HCT116 (cell line): Measurements from ENCODE around the gene NFATC2IP. TPM values are rescaled to one million over a fixed set of nuclear protein-coding genes. Genes with fewer than 3 reads are reported as not detected.
"Not testable (repeated sequence)": the region's sequence is repeated elsewhere in the genome, so short reads cannot be mapped to it uniquely, and the experiment has no call there.

Experiments used
- ATAC-seq: fragments of 200-7000 bp; cut with Tn5 transposase; 2 replicates; pipeline ENCODE4 v1.9.1; 2020; ENCODE audit warnings: mild to moderate bottlenecking, moderate library complexity
- BruUV-seq: library from RNA; stranded (reverse); fragments of 400-500 nt; replicated peaks from 2 replicates; lab custom pipeline; 2021; lab: Mats Ljungman, UMichigan
- CTCF ChIA-PET: fragments of 300-600 bp; sonication (Branson Sonifier 250); formaldehyde crosslinking; loops from one replicate; lab custom pipeline; 2021; ENCODE audit warnings: antibody characterized with exemption; lab: Charles Lee
- POLR2A ChIA-PET: fragments of 300-600, 350-600 bp; sonication (Branson Sonifier 250); formaldehyde crosslinking; loops from one replicate; lab custom pipeline; 2021; ENCODE audit warnings: antibody characterized with exemption; lab: Charles Lee
- RAD21 ChIA-PET, 2 experiments: fragments of 300-600 bp; sonication (Branson Sonifier 250); formaldehyde crosslinking; loops; one replicate each; lab custom pipeline; 2023; ENCODE audit warnings: low total read pairs in 2 of 2; ENCODE audit not compliant: uncharacterized antibody in 2 of 2, unreplicated experiment in 2 of 2, low non-redundant PET in 1 of 2; lab: Charles Lee
- DNase-seq: peaks from one replicate; pipeline ENCODE4 v3.0.0-alpha.2; 2010; ENCODE audit warnings: low read depth, low spot score
- H2AFZ ChIP-seq: fragments of 200-600 bp; shearing (Covaris generic), sonication (generic); 2 replicates; pipeline ENCODE4 v1.6.1; 2017; ENCODE audit warnings: low read depth, mixed run types, mixed read lengths, antibody characterized with exemption, low read length; ENCODE audit not compliant: poor library complexity, severe bottlenecking
- H3K27ac ChIP-seq: 2 replicates; pipeline ENCODE4 v1.5.1; 2012; ENCODE audit warnings: low read depth, low read length
- H3K27me3 ChIP-seq: fragments of 200-600 bp; sonication (generic); 2 replicates; pipeline ENCODE4 v1.6.1; 2016; ENCODE audit warnings: mixed run types, low read length, mixed read lengths; ENCODE audit not compliant: insufficient read depth
- H3K36me3 ChIP-seq, 2 experiments: fragments of 200-500 bp in 1 of 2; fragments of 200-600 bp in 1 of 2; sonication (Bioruptor generic) in 1 of 2; sonication (generic) in 1 of 2; 2 replicates each; pipeline versions ENCODE4 v1.5.1 to v1.6.1; 2014 to 2016; ENCODE audit warnings: low read length in 2 of 2, inconsistent platforms in 1 of 2, mixed read lengths in 1 of 2, mixed run types in 1 of 2; ENCODE audit not compliant: insufficient read depth in 2 of 2, control insufficient read depth in 1 of 2
- H3K4me1 ChIP-seq, 2 experiments: fragments of 200-600 bp in 1 of 2; sonication (generic) in 1 of 2; 2 replicates each; pipeline versions ENCODE4 v1.5.1 to v1.6.1; 2012 to 2017; ENCODE audit warnings: low read length in 2 of 2, inconsistent platforms in 1 of 2, mild to moderate bottlenecking in 1 of 2, mixed read lengths in 1 of 2, mixed run types in 1 of 2, moderate library complexity in 1 of 2; ENCODE audit not compliant: insufficient read depth in 2 of 2, control insufficient read depth in 1 of 2
- H3K4me2 ChIP-seq: fragments of 200-600 bp; sonication (generic); 2 replicates; pipeline ENCODE4 v1.6.1; 2017; ENCODE audit warnings: mixed run types, low read length, mixed read lengths
- H3K4me3 ChIP-seq, 2 experiments: fragments of 200-600 bp in 1 of 2; sonication (generic) in 1 of 2; replicated peaks in 1 of 2; 2 replicates each; pipeline ENCODE4 v1.5.1; 2011 to 2016; ENCODE audit warnings: low read length in 2 of 2, control low read depth in 1 of 2, low read depth in 1 of 2, mild to moderate bottlenecking in 1 of 2, mixed read lengths in 1 of 2, mixed run types in 1 of 2
- H3K79me2 ChIP-seq: fragments of 200-600 bp; sonication (generic); 2 replicates; pipeline ENCODE4 v1.6.1; 2017; ENCODE audit warnings: mild to moderate bottlenecking, mixed run types, low read length, moderate library complexity, mixed read lengths; ENCODE audit not compliant: insufficient read depth
- H3K9ac ChIP-seq: fragments of 200-600 bp; sonication (generic); 2 replicates; pipeline ENCODE4 v1.6.1; 2016; ENCODE audit warnings: low read length, mixed read lengths
- H3K9me2 ChIP-seq: fragments of 200-600 bp; sonication (generic), shearing (Covaris generic); 2 replicates; pipeline ENCODE4 v1.6.1; 2017; ENCODE audit warnings: mixed run types, mild to moderate bottlenecking, moderate library complexity; ENCODE audit not compliant: insufficient read depth
- H3K9me3 ChIP-seq, 2 experiments: fragments of 200-500 bp in 1 of 2; fragments of 200-600 bp in 1 of 2; sonication (Bioruptor generic) in 1 of 2; sonication (generic) in 1 of 2; 2 replicates each; pipeline ENCODE4 v1.6.1; 2014 to 2017; ENCODE audit warnings: low read length in 2 of 2, mixed read lengths in 2 of 2, inconsistent platforms in 1 of 2, low read depth in 1 of 2, mild to moderate bottlenecking in 1 of 2, mixed run types in 1 of 2, moderate library complexity in 1 of 2; ENCODE audit not compliant: control insufficient read depth in 1 of 2, insufficient read depth in 1 of 2
- H4K20me1 ChIP-seq: fragments of 200-600 bp; sonication (generic), shearing (Covaris generic); 2 replicates; pipeline ENCODE4 v1.6.1; 2017; ENCODE audit warnings: mixed run types, mild to moderate bottlenecking, moderate library complexity; ENCODE audit not compliant: insufficient read depth
- ATF3 ChIP-seq: IDR thresholded peaks from 2 replicates; pipeline ENCODE4 v1.6.1; 2012
- EGR1 ChIP-seq: IDR thresholded peaks from 2 replicates; pipeline ENCODE4 v1.6.1; 2012; ENCODE audit warnings: low read depth
- POLR2A ChIP-seq: IDR thresholded peaks from 2 replicates; pipeline ENCODE4 v1.7.0; 2011; ENCODE audit warnings: borderline replicate concordance; ENCODE audit not compliant: insufficient read depth, insufficient read length; ENCODE audit errors: extremely low read depth
- POLR2AphosphoS5 ChIP-seq: IDR thresholded peaks from 2 replicates; pipeline ENCODE4 v1.6.1; 2011; ENCODE audit warnings: mild to moderate bottlenecking, low read depth, low read length, moderate library complexity
- TCF7L2 ChIP-seq: IDR thresholded peaks from 2 replicates; pipeline ENCODE4 v1.7.0; 2011; ENCODE audit warnings: borderline replicate concordance, inconsistent platforms; ENCODE audit not compliant: insufficient read depth, insufficient read length; ENCODE audit errors: extremely low read depth
- YY1 ChIP-seq: IDR thresholded peaks from 2 replicates; pipeline ENCODE4 v1.6.1; 2011; ENCODE audit warnings: low read length, low read depth, moderate library complexity, mild to moderate bottlenecking; ENCODE audit not compliant: insufficient replicate concordance; ENCODE audit errors: extremely low read depth
- ZFX ChIP-seq: fragments of 450-650 bp; IDR thresholded peaks from 2 replicates; pipeline ENCODE4 v1.6.1; 2017
- intact Hi-C: fragments of 100-400 bp; cut with micrococcal nuclease; formaldehyde crosslinking; loops from 2 replicates; pipeline ENCODE4 v1.10.0; 2022
- total RNA-seq: library from RNA; stranded (reverse); gene quantifications from one replicate; pipeline ENCODE4 v1.2.1, GENCODE V29; 2021; ENCODE audit not compliant: unreplicated experiment

Gene NFATC2IP
- total RNA-seq, 1 experiment from 2014 or later, result 41.4 TPM

- Histone ChIP-seq H3K9me2 (no peaks in the 10 kb centered on the region), H3K4me2 (peak overlapping the region; percentile 100), H3K27ac (peak overlapping the region; percentile 98), H3K79me2 (no peaks in the 10 kb centered on the region; the same call in 1 of the 2 replicates), H3K9ac (peak overlapping the region; percentile 79), H3K36me3 (0 out of 4 replicates have a peak, but pooled peaks cover 0 to 3% of the 10 kb centered on the region in 2 experiments), H3K4me3 (peak overlapping the region; percentile 60 to 77), H3K4me1 (peaks cover 7 to 20% of the 10 kb centered on the region in 2 experiments), H2AFZ (no peak overlapping the region), H3K27me3 (no peaks in the 10 kb centered on the region), H4K20me1 (no peaks in the 10 kb centered on the region), H3K9me3 (no peaks in the 10 kb centered on the region)
- ATAC-seq, result peak; percentile 44
- RAD21 ChIA-PET, result interaction anchor here in 1 of 2 experiments (0.7 kb wide), 1 partner anchor 79 kb away, joined by 3 read pairs; no protein-coding TSS in a partner anchor
- TSS peak; percentile 90 for BruUV-seq
- DNase-seq, result peak; percentile 54
- intact Hi-C loops, result no loop called here
- POLR2A ChIA-PET, result interaction anchor here (1.3 to 1.4 kb wide), 2 partner anchors 19 to 62 kb away, joined by 4 to 5 read pairs; partner anchors contain the start of gene SH2B1
- TF ChIP-seq ZFX (peak; percentile 47; the same call in 1 of the 2 replicates), ATF3 (no peak), TCF7L2 (peak; percentile 96), YY1 (peak; percentile 5), POLR2AphosphoS5 (peak; percentile 71), EGR1 (no peak), POLR2A (peak; percentile 63)
- CTCF ChIA-PET, result no interaction called here
Observed at GRCh38 chr16:28925386-28926228, 25.1 kb upstream of the NFATC2IP start.

DNA sequence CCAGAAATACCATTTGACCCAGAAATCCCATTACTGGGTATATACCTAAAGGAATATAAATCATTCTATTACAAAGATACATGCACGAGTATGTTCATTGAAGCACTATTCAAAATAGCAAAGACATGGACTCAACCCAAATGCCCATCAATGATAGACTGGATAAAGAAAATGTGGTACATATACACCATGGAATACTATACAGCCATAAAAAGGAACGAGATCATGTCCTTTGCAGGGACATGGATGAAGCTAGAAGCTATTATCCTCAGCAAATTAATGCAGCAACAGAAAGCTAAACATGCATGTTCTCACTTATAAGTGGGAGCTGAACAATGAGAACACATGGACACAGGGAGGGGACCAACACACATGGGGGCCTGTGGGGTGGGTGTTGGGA is 24.5 kb upstream of the NFATC2IP start:
- Histone ChIP-seq H3K4me2 (peak overlapping the region; percentile 100), H3K4me1 (peaks cover 7 to 20% of the 10 kb centered on the region in 2 experiments)
- not testable (repeated sequence) for BruUV-seq

More for the DNA sequence above, 24.5 kb upstream of the NFATC2IP start:
- H3K9me3 ChIP-seq, H3K9me2 ChIP-seq, H3K27me3 ChIP-seq, DNase-seq, H3K36me3 ChIP-seq, H2AFZ ChIP-seq, ATAC-seq, CTCF ChIA-PET, RAD21 ChIA-PET, H3K79me2 ChIP-seq, H4K20me1 ChIP-seq, intact Hi-C loops: not testable (repeated sequence)
- POLR2A ChIA-PET, result interaction anchor here (1.3 kb wide), 1 partner anchor 19 kb away, joined by 4 read pairs; no protein-coding TSS in a partner anchor
- Histone ChIP-seq H3K9ac (peak overlapping the region; percentile 79; the same call in 1 of the 2 replicates), H3K4me3 (peak overlapping the region; percentile 60 to 77), H3K27ac (peak overlapping the region; percentile 98; the same call in 1 of the 2 replicates)
